HG02885 (cell line): ENCODE data around the gene TBC1D8.
A peak's percentile ranks its signal among the peaks of the same experiment; 100 is the strongest.

Experiments used
- ATAC-seq: cut with Tn5 transposase; IDR thresholded peaks from one replicate; pipeline ENCODE4 v1.9.1; 2021; ENCODE audit warnings: mild to moderate bottlenecking; ENCODE audit not compliant: unreplicated experiment, poor library complexity

Gene TBC1D8

GRCh38 chr2:100986157-100986556 lies 165.0 kb downstream of the TBC1D8 start:
- ATAC-seq = no peak

GRCh38 chr2:100984892-100985307 lies 166.3 kb downstream of the TBC1D8 start:
- ATAC-seq = no peak

- no peak for ATAC-seq
Measured at GRCh38 chr2:100983684-100984310, 167.4 kb downstream of the TBC1D8 start.

- no peak for ATAC-seq
Measured at GRCh38 chr2:100983201-100983600, 168.0 kb downstream of the TBC1D8 start.

GRCh38 chr2:100982431-100982861 lies 168.7 kb downstream of the TBC1D8 start:
- ATAC-seq = no peak

- no peak for ATAC-seq
Measured at GRCh38 chr2:100981011-100981410, 170.2 kb downstream of the TBC1D8 start.

DNA sequence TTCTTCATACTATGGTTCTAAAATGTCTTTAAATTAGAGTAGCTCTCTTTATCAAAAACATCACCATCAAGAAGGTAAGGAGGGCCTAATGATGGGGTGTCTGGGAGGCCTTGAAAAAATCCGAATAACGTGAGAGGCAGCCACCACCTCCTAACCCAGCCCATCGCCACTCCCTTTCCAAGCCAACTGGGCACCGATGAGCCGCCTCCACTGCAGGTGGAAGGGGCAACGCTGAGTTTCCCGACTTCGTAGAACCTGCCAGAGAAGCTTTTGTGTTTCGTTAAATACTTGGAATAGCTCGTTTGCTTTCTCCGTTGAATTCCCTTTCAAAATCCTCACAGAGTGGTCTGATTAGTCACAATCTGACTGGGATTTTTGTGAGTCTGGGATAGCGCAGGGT lies 171.1 kb downstream of the TBC1D8 start:
- ATAC-seq = no peak

DNA sequence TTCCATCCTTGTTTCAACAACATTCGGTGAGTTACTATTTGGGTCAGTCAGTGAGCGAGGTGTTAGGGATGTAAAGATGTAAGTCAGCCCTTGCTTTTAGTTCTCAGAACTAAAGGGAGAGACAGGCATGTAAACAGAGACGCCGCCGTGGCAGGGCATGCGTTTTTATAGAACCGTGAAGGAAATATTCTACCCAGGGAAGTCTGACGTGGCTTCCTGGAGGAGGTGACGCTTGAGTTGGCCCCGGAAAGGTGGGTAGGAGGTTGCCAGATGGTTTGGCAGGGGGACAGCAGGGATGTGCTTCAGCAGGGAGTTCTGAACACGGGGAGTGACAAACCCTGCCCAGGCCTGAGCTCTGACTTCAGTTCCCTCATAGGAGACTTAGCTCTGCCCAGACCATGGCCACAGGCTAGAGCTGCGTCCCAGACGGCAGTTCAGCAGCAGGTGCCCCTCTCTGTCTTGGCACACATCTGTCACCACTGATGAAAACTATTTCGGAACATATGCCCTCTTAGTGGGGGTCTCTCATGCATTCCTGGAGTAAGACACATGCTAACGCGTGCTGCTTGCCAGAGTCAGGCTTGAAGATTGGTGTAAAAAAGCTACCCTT lies 172.5 kb downstream of the TBC1D8 start:
- ATAC-seq = no peak

GRCh38 chr2:100977511-100977910 lies 173.7 kb downstream of the TBC1D8 start:
- no peak for ATAC-seq

DNA sequence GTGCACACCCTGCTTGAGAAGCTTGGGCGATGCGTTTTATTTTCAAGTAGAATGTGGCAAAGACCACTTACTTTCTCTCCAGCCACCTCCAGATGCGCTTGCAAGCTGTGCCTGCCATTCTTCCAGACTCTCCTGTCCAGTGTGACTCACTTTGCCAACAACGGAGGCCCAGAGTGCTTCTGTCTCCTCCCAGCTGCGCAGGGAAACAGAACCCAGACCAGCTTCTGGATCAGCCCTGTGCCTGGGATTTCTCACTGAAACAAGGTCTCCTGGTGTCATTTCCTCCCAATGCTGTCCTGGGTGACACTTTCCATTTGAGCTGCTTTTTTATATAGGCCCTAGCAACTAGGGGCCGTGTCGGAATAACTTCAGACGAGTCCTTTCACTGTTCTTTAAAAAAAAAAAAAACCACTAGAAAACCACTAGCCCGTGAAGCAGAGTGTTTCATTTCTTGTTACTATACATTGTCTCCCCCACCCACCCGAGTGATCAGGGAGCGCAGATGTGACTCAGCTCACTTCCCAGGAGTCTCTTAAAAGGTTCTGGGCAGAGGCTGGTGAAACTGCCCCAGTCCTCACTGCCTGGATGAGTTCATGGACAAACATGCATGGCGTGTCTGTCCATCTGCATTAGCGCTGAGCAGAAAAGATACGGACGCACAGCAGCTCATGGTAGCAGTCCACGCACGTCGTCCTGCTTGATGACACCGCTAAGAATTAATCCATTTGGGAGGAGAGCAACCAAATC lies 174.4 kb downstream of the TBC1D8 start:
- peak; percentile 92 for ATAC-seq

- no peak for ATAC-seq
Measured at GRCh38 chr2:100976061-100976460, 175.1 kb downstream of the TBC1D8 start.

GRCh38 chr2:100975521-100975785 lies 175.7 kb downstream of the TBC1D8 start:
- ATAC-seq = no peak

DNA sequence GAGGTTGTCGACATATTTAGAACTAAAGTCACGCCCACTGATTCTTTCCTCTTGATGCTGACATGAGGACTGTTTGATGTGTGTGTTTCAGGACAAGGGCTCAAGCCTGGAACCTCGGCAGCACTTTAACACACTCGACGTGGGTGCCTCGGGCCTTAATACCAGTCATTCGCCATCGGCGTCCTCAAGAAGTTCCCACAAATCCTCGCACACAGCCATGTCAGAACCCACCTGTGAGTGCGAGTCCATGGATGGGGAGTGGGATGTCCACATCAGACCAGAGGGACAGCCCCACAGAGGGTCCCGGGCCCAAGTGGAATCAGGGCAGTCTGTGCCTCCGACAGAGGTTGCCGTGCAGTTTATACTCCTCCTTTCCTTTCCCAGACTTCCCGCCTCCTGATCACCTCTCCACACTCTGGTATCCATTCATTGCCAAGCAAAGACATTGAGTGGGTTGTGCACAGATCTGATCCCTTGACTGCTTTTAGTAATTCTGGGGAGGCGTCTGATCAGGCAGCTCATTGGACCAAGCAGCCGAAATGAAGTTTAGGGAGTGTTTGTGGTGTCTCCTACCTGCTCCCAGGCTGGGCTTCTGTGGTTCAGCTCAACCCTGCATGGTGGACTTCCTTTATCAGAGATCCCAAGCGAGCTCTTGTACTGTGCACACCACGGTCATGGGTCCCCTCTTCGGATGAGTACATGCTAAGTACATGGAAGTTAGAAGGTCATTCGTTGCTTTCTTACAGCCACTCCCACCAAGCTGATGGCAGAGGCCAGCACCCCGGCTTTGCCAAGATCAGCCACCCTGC lies 176.3 kb downstream of the TBC1D8 start:
- ATAC-seq = no peak

DNA sequence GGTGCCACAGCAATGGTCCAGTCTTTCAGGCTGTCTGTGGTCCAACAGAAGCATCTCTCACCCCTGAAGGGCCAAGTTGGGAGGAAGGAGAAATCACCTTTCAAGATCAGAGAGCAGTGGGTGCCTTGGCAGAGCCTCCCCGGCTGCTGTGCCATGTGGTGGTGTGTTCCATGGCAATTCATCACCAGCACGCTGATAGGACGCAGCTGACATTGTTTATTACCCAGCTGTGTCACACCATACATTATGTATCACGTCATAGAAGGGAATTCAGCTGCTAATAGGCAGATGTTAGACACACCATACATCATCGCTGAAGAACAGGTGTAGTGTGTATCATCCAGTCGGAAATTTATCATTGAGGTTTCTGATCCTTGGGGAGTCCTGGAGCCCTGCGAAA lies 178.7 kb downstream of the TBC1D8 start:
- ATAC-seq = no peak

DNA sequence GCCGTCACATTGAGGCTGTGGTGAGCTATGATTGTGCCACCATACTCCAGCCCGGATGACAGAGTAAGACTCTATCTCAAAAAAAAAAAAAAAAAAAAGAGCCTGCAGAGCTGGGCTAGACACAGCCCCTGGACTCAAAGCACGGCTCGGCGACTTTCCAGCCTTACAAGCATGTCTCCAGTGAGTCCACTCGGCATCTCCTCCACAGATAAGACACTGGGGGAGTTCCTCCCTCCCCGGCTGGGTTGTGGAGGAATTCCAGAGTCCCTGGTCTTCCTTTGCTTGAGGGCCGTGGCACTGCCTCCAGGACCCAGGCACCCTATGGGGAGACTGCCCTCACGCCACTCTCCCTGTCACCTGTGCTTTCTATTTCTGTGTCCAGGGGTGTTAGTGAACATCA lies 180.0 kb downstream of the TBC1D8 start:
- no peak for ATAC-seq

GRCh38 chr2:100969998-100970397 lies 181.2 kb downstream of the TBC1D8 start:
- ATAC-seq = no peak

DNA sequence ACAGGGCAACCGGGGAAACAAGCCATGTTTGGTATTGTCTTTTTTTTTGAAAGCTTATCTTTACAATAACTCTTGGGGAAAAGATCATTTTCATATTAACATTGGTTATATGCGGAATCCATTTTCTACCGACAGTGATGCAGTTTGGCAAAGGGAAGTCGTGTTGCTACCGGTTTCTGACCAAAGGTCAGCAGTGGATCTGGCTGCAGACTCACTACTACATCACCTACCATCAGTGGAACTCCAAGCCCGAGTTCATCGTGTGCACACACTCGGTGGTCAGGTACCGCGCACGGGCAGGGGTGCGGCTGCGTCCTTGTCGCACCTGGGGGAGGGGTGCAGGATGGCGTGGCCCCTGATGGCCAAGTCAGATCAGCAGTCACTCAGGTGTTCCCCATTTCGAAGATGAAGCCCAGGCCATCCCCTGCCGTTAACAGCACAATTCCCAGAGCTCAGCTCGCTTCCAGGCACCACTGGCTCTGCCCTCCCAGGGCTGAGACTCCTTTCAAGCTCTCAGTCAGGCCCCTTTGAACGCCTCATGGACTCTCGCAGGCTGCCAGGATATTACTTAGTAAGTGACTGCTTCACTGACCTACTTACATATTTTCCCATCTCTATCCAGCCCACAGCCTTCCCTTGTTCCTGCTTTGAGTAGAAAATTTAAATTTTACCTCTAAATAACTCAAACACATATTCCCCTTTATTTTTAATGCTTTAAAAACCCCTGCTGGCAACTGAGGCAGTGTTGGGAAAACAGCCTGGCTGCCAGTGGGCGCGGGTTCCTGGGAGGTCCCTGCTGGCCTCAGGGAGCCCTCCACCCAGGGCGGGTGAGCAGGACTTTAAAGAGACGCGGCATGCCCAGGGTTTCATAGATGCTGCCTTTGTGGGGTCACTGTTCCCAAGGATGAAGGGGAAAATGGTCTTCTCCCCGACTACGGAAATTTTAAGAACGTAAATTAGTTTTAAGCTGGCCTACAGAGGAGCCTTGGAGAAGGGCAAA lies 182.7 kb downstream of the TBC1D8 start:
- ATAC-seq = no peak

- ATAC-seq = no peak
Measured at GRCh38 chr2:100967716-100968115, 183.5 kb downstream of the TBC1D8 start.

DNA sequence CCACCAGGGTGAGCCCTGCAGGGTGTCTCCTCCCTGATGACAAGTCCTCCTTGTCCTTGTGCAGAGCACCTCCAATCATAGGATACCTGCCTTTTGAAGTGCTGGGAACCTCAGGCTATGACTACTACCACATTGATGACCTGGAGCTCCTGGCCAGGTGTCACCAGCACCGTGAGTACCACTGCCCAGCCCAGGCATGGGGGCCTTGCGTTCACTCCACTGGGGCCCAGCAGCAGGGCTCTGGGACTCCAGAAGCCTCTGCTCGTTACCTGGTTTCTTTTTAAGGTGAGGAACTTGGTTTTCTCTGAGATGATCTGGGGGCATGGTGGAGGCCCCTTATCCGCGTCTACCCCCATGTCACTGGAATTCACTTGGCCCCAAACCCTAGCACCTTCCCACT lies 185.6 kb downstream of the TBC1D8 start:
- ATAC-seq = no peak

DNA sequence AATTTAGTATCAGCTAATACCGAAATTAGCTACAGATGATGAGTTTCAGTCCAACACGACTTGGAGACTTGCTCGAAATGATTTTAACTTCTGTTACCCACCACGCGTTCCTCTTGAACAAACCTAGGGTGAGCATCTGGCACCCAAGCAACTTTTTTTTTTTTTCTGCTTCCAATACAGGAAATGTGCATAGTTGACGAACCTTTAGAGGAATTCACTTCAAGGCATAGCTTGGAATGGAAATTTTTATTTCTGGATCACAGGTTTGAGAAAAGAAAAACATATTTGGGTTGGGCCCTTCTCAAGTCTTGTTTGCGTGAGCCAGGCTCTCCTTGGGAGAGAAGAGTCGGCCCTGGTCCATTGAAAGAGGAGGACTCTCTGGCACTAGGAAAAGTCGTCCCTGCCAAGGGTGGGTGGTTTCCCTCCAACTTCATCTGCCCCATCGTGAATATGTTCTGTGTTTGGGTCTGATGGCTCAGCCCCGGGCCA lies 186.5 kb downstream of the TBC1D8 start:
- no peak for ATAC-seq
